Loucy (cell line): ENCODE results near the gene FAF1.
A peak's percentile ranks its signal among the peaks of the same experiment; 100 is the strongest.

Experiments used
- H2AFZ ChIP-seq: fragments of 200-600 bp; sonication (generic); 2 replicates; pipeline ENCODE4 v1.6.0; 2016; ENCODE audit warnings: antibody characterized with exemption, mild to moderate bottlenecking, low read length, moderate library complexity
- H3F3A ChIP-seq: fragments of 200-600 bp; 2 replicates; pipeline ENCODE4 v1.6.0; 2016; ENCODE audit warnings: antibody characterized with exemption, low read depth, mild to moderate bottlenecking
- H3K27me3 ChIP-seq: fragments of 200-600 bp; sonication (generic); 2 replicates; pipeline ENCODE4 v1.6.1; 2014; ENCODE audit warnings: low read length, mild to moderate bottlenecking; ENCODE audit not compliant: insufficient read depth, poor library complexity, severe bottlenecking
- H3K36me3 ChIP-seq: fragments of 200-600 bp; sonication (generic); 2 replicates; pipeline ENCODE4 v1.6.1; 2016; ENCODE audit warnings: low read length; ENCODE audit not compliant: insufficient read depth
- H3K4me1 ChIP-seq: fragments of 200-600 bp; sonication (generic); 2 replicates; pipeline ENCODE4 v1.5.1; 2014; ENCODE audit warnings: low read length, mild to moderate bottlenecking; ENCODE audit not compliant: insufficient read depth, poor library complexity, severe bottlenecking
- H3K4me2 ChIP-seq: fragments of 200-600 bp; sonication (generic); 2 replicates; pipeline ENCODE4 v1.6.0; 2014; ENCODE audit warnings: antibody characterized with exemption, low read length, low read depth, mild to moderate bottlenecking; ENCODE audit not compliant: poor library complexity, severe bottlenecking
- H3K4me3 ChIP-seq: fragments of 200-600 bp; sonication (generic); 2 replicates; pipeline ENCODE4 v1.5.1; 2014; ENCODE audit warnings: low read length, mild to moderate bottlenecking, mixed read lengths; ENCODE audit not compliant: poor library complexity, severe bottlenecking
- H3K79me2 ChIP-seq: fragments of 200-600 bp; sonication (generic); 2 replicates; pipeline ENCODE4 v1.6.1; 2014; ENCODE audit warnings: low read length; ENCODE audit not compliant: insufficient read depth
- H3K9ac ChIP-seq: fragments of 200-600 bp; sonication (generic); 2 replicates; pipeline ENCODE4 v1.6.0; 2014; ENCODE audit warnings: mild to moderate bottlenecking, low read depth, low read length, moderate library complexity; ENCODE audit not compliant: poor library complexity, severe bottlenecking
- H3K9me2 ChIP-seq: fragments of 200-600 bp; sonication (generic); replicated peaks from 2 replicates; pipeline ENCODE4 v1.6.1; 2016; ENCODE audit warnings: low read depth, low read length, mixed read lengths
- H3K9me3 ChIP-seq: fragments of 200-600 bp; sonication (generic); 2 replicates; pipeline ENCODE4 v1.6.1; 2014; ENCODE audit warnings: mild to moderate bottlenecking, antibody characterized with exemption, low read length, low read depth; ENCODE audit not compliant: insufficient read depth
- H4K20me1 ChIP-seq: fragments of 200-600 bp; sonication (generic); 2 replicates; pipeline ENCODE4 v1.6.0; 2014; ENCODE audit warnings: antibody characterized with exemption, low read length, mild to moderate bottlenecking; ENCODE audit not compliant: insufficient read depth, poor library complexity, severe bottlenecking
- CTCF ChIP-seq: fragments of 200-600 bp; sonication (generic); conservative IDR thresholded peaks from 2 replicates; pipeline ENCODE4 v1.5.1; 2014; ENCODE audit warnings: mild to moderate bottlenecking, antibody characterized with exemption, low read length
- EZH2phosphoT487 ChIP-seq: fragments of 200-600 bp; IDR thresholded peaks from 2 replicates; pipeline ENCODE4 v1.6.1; 2018; ENCODE audit warnings: antibody characterized with exemption, mild to moderate bottlenecking, moderate library complexity, borderline replicate concordance

The FAF1 gene

GRCh38 chr1:50992532-50993318 lies 32.7 kb upstream of the FAF1 start:
- peaks cover 71% of the 10 kb centered on the region for H3K79me2 ChIP-seq
- H3K4me2 ChIP-seq = no peak overlapping the region
- H3K4me3 ChIP-seq = no peak overlapping the region
- no peaks in the 10 kb centered on the region for H3K27me3 ChIP-seq
- TF ChIP-seq EZH2phosphoT487 (no peak), CTCF (no peak)
- peaks cover 2% of the 10 kb centered on the region for H3K4me1 ChIP-seq
- no peaks in the 10 kb centered on the region for H3K9me3 ChIP-seq
- H3K9me2 ChIP-seq = no peaks in the 10 kb centered on the region
- no peaks in the 10 kb centered on the region for H3K36me3 ChIP-seq
- H2AFZ ChIP-seq = no peak overlapping the region
- H3K9ac ChIP-seq = no peak overlapping the region
- no peaks in the 10 kb centered on the region for H4K20me1 ChIP-seq
- no peaks in the 10 kb centered on the region for H3F3A ChIP-seq

- H3K36me3 ChIP-seq = no peaks in the 10 kb centered on the region
- no peak overlapping the region for H2AFZ ChIP-seq
- TF ChIP-seq EZH2phosphoT487 (no peak), CTCF (no peak)
- peaks cover 17% of the 10 kb centered on the region for H3K4me1 ChIP-seq
- H3K4me2 ChIP-seq = no peak overlapping the region
- H3K79me2 ChIP-seq = peaks cover 92% of the 10 kb centered on the region
- no peaks in the 10 kb centered on the region for H3K9me2 ChIP-seq
- peaks cover under 1% of the 10 kb centered on the region for H4K20me1 ChIP-seq
- H3K9me3 ChIP-seq = no peaks in the 10 kb centered on the region
- no peaks in the 10 kb centered on the region; the same call in 1 of the 2 replicates for H3F3A ChIP-seq
- no peak overlapping the region for H3K9ac ChIP-seq
- H3K27me3 ChIP-seq = no peaks in the 10 kb centered on the region
- H3K4me3 ChIP-seq = no peak overlapping the region
Observed at GRCh38 chr1:50989694-50990093, 29.6 kb upstream of the FAF1 start.

GRCh38 chr1:50986653-50987052 lies 26.6 kb upstream of the FAF1 start:
- H3K4me2 ChIP-seq = peak overlapping the region; percentile 91
- H3K4me3 ChIP-seq = no peak overlapping the region
- peaks cover 9% of the 10 kb centered on the region for H4K20me1 ChIP-seq
- H2AFZ ChIP-seq = no peak overlapping the region
- H3K9me3 ChIP-seq = no peaks in the 10 kb centered on the region
- no peaks in the 10 kb centered on the region for H3K27me3 ChIP-seq
- no peaks in the 10 kb centered on the region; the same call in 1 of the 2 replicates for H3F3A ChIP-seq
- peaks cover 96% of the 10 kb centered on the region for H3K79me2 ChIP-seq
- H3K4me1 ChIP-seq = peaks cover 45% of the 10 kb centered on the region
- TF ChIP-seq EZH2phosphoT487 = no peak
- peak; percentile 45 for TF ChIP-seq CTCF
- no peaks in the 10 kb centered on the region for H3K9me2 ChIP-seq
- no peak overlapping the region for H3K9ac ChIP-seq
- H3K36me3 ChIP-seq = no peaks in the 10 kb centered on the region
